ENCODE results near the gene INTS6.

The INTS6 gene

GRCh38 chr13:51440381-51440780 is 12.5 kb downstream of the INTS6 start:
- ChIA-PET POLR2A (interaction anchor here (2.3 kb wide), 1 partner anchor 13 kb away, joined by 10 read pairs; the partner anchor contains the start of gene INTS6), CTCF (interaction anchor here (1.8 kb wide), 1 partner anchor 358 kb away, joined by 4 read pairs; no protein-coding TSS in a partner anchor)
- no peak for DNase-seq (ENCODE audit: extremely low spot score)
- TF ChIP-seq ELF4 (IDR thresholded peaks at IDR 0.05) = no peak
- TF ChIP-seq BHLHE40 (IDR thresholded peaks at IDR 0.05; ENCODE audit: borderline replicate concordance) = no peak
- no peak for TF ChIP-seq FOXM1 (IDR thresholded peaks at IDR 0.05; ENCODE audit: borderline replicate concordance)
- TF ChIP-seq ZNF384 (IDR thresholded peaks at IDR 0.05) = no peak
- no peak for TF ChIP-seq TARDBP (IDR thresholded peaks at IDR 0.05)
- no peak for TF ChIP-seq SP1 (IDR thresholded peaks at IDR 0.05)
- TF ChIP-seq LEF1 (IDR thresholded peaks at IDR 0.05; ENCODE audit: borderline replicate concordance) = no peak
- TF ChIP-seq FOXK2 (IDR thresholded peaks at IDR 0.05) = no peak
- no peak for TF ChIP-seq HDGF (IDR thresholded peaks at IDR 0.05; ENCODE audit: borderline replicate concordance)
- TF ChIP-seq ARNT (IDR thresholded peaks at IDR 0.05) = no peak
- no peak for TF ChIP-seq NFRKB (IDR thresholded peaks at IDR 0.05)
- TF ChIP-seq, protein P1, sequence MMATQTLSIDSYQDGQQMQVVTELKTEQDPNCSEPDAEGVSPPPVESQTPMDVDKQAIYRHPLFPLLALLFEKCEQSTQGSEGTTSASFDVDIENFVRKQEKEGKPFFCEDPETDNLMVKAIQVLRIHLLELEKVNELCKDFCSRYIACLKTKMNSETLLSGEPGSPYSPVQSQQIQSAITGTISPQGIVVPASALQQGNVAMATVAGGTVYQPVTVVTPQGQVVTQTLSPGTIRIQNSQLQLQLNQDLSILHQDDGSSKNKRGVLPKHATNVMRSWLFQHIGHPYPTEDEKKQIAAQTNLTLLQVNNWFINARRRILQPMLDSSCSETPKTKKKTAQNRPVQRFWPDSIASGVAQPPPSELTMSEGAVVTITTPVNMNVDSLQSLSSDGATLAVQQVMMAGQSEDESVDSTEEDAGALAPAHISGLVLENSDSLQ (IDR thresholded peaks at IDR 0.05) = no peak
- TF ChIP-seq SUZ12 (IDR thresholded peaks at IDR 0.05) = no peak

DNA sequence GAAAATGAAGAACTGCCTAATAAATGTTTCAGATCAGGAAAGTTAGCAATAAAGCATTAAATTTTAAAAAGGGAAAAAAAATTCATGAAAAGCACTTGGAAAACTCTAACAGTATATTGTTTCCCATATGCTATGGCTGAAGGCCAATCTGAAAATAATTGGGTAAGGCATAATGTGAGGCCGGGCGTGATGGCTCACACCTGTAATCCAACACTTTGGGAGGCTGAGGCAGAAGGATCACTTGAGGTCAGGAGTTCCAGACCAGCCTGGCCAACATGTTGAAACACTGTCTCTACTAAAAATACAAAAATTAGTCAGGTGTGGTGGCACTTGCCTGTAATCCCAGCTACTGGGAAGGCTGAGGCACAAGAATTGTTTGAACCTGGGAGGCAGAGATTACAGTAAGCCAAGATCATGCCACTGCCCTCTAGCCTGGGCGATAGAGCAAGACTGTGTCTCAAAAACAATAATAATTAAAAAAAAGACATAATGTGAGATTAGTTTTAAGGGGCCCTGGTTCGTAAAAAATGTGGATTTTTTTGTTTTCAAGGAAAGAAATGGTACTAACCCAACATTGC is 15.2 kb downstream of the INTS6 start:
- CTCF ChIA-PET = no interaction called here
- POLR2A ChIA-PET = interaction anchor here (1.2 kb wide), 1 partner anchor 15 kb away, joined by 4 read pairs; the partner anchor contains the start of gene INTS6
- DNase-seq (ENCODE audit: extremely low spot score) = no peak

GRCh38 chr13:51435002-51435578 is 17.7 kb downstream of the INTS6 start:
- peak; percentile 7 for DNase-seq (ENCODE audit: extremely low spot score)
- TF ChIP-seq CTBP1 (IDR thresholded peaks at IDR 0.05; ENCODE audit: borderline replicate concordance) = no peak
- TF ChIP-seq, protein P1 (IDR thresholded peaks at IDR 0.05) = no peak
- no peak for TF ChIP-seq SUZ12 (IDR thresholded peaks at IDR 0.05)
- no peak for TF ChIP-seq LEF1 (IDR thresholded peaks at IDR 0.05; ENCODE audit: borderline replicate concordance)
- no peak for TF ChIP-seq NFRKB (IDR thresholded peaks at IDR 0.05)
- no peak for TF ChIP-seq ZNF384 (IDR thresholded peaks at IDR 0.05)
- no peak for TF ChIP-seq TARDBP (IDR thresholded peaks at IDR 0.05)
- no peak for TF ChIP-seq BHLHE40 (IDR thresholded peaks at IDR 0.05; ENCODE audit: borderline replicate concordance)
- TF ChIP-seq SP1 (IDR thresholded peaks at IDR 0.05) = no peak
- no peak for TF ChIP-seq FOXM1 (IDR thresholded peaks at IDR 0.05; ENCODE audit: borderline replicate concordance)
- TF ChIP-seq FOXA1 (IDR thresholded peaks at IDR 0.05) = no peak
- TF ChIP-seq HDGF (IDR thresholded peaks at IDR 0.05; ENCODE audit: borderline replicate concordance) = no peak
- no peak for TF ChIP-seq ELF4 (IDR thresholded peaks at IDR 0.05)
- ChIA-PET CTCF (interaction anchor here (0.6 to 1.3 kb wide), 3 partner anchors 311 to 381 kb away, joined by 3 read pairs; no protein-coding TSS in a partner anchor), POLR2A (no interaction called here)

More for the DNA sequence above, 15.2 kb downstream of the INTS6 start:
- TF ChIP-seq SP1 (IDR thresholded peaks at IDR 0.05) (no peak), HDGF (IDR thresholded peaks at IDR 0.05; ENCODE audit: borderline replicate concordance) (no peak), TARDBP (IDR thresholded peaks at IDR 0.05) (no peak), NFRKB (IDR thresholded peaks at IDR 0.05) (no peak), ELF4 (IDR thresholded peaks at IDR 0.05) (no peak), SUZ12 (IDR thresholded peaks at IDR 0.05) (no peak)
- TF ChIP-seq, protein P1 (IDR thresholded peaks at IDR 0.05) = no peak

DNA sequence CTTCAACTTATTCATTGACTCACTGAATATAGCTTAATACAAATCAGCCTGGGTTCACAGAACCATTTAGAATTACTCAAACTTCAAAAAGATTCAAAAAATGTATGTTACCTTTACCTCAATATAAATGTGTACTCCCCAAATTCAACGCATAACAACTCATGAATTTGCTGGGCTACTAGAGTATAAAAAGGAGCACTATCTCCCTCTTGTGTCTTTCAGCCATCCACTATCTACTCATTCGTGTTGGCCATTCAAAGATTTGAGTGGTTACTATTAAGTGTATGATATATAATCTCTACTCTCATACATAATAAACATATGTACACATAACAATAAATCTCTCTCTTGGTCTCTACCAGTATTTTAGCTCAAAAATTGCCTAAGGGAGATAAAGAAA is 20.3 kb downstream of the INTS6 start:
- DNase-seq (ENCODE audit: extremely low spot score) = no peak
- POLR2A ChIA-PET = no interaction called here
- CTCF ChIA-PET = interaction anchor here (0.6 kb wide), 1 partner anchor 11 kb away, joined by 3 read pairs; no protein-coding TSS in a partner anchor
- TF ChIP-seq LEF1 (IDR thresholded peaks at IDR 0.05; ENCODE audit: borderline replicate concordance) = no peak
- no peak for TF ChIP-seq SP1 (IDR thresholded peaks at IDR 0.05)
- TF ChIP-seq BHLHE40 (IDR thresholded peaks at IDR 0.05; ENCODE audit: borderline replicate concordance) = no peak
- TF ChIP-seq, protein P1 (IDR thresholded peaks at IDR 0.05) = no peak
- no peak for TF ChIP-seq TARDBP (IDR thresholded peaks at IDR 0.05)
- TF ChIP-seq L3MBTL2 (conservative IDR thresholded peaks at IDR 0.05) = no peak
- TF ChIP-seq NFRKB (IDR thresholded peaks at IDR 0.05) = no peak
- no peak for TF ChIP-seq ZNF384 (IDR thresholded peaks at IDR 0.05)
- TF ChIP-seq ARNT (IDR thresholded peaks at IDR 0.05) = no peak
- no peak for TF ChIP-seq FOXK2 (IDR thresholded peaks at IDR 0.05)
- no peak for TF ChIP-seq SUZ12 (IDR thresholded peaks at IDR 0.05)
- no peak for TF ChIP-seq ELF4 (IDR thresholded peaks at IDR 0.05)
- TF ChIP-seq HDGF (IDR thresholded peaks at IDR 0.05; ENCODE audit: borderline replicate concordance) = no peak
- no peak for TF ChIP-seq FOXA1 (IDR thresholded peaks at IDR 0.05)
- TF ChIP-seq FOXM1 (IDR thresholded peaks at IDR 0.05; ENCODE audit: borderline replicate concordance) = no peak
- TF ChIP-seq CTBP1 (IDR thresholded peaks at IDR 0.05; ENCODE audit: borderline replicate concordance) = no peak

- CTCF ChIA-PET = no interaction called here
- no peak for TF ChIP-seq FOXM1 (IDR thresholded peaks at IDR 0.05; ENCODE audit: borderline replicate concordance)
- TF ChIP-seq ARNT (IDR thresholded peaks at IDR 0.05) = no peak
- no peak for TF ChIP-seq SUZ12 (IDR thresholded peaks at IDR 0.05)
- no peak for TF ChIP-seq ZNF384 (IDR thresholded peaks at IDR 0.05)
- no peak for TF ChIP-seq ELF4 (IDR thresholded peaks at IDR 0.05)
- TF ChIP-seq FOXK2 (IDR thresholded peaks at IDR 0.05) = no peak
- no peak for TF ChIP-seq NFRKB (IDR thresholded peaks at IDR 0.05)
- TF ChIP-seq L3MBTL2 (conservative IDR thresholded peaks at IDR 0.05) = no peak
- TF ChIP-seq HDGF (IDR thresholded peaks at IDR 0.05; ENCODE audit: borderline replicate concordance) = no peak
- TF ChIP-seq, protein P1 (IDR thresholded peaks at IDR 0.05) = no peak
- TF ChIP-seq FOXA1 (IDR thresholded peaks at IDR 0.05) = no peak
- no peak for TF ChIP-seq CTBP1 (IDR thresholded peaks at IDR 0.05; ENCODE audit: borderline replicate concordance)
- no peak for TF ChIP-seq LEF1 (IDR thresholded peaks at IDR 0.05; ENCODE audit: borderline replicate concordance)
- TF ChIP-seq BHLHE40 (IDR thresholded peaks at IDR 0.05; ENCODE audit: borderline replicate concordance) = no peak
- TF ChIP-seq SP1 (IDR thresholded peaks at IDR 0.05) = no peak
- DNase-seq (ENCODE audit: extremely low spot score) = no peak
- POLR2A ChIA-PET = no interaction called here
Observed at GRCh38 chr13:51426982-51427381, 25.9 kb downstream of the INTS6 start.

Data from HEK293T (cell line).